Daoy (cell line): Measurements from ENCODE around the gene GABRB2. TPM values are rescaled to one million over a fixed set of nuclear protein-coding genes. Genes with fewer than 3 reads are reported as not detected.
A peak's percentile ranks its signal among the peaks of the same experiment; 100 is the strongest.
"Not testable (repeated sequence)": the region's sequence is repeated elsewhere in the genome, so short reads cannot be mapped to it uniquely, and the experiment has no call there.

Source experiments
- DNase-seq: peaks from one replicate; pipeline ENCODE4 v3.0.0-alpha.2; 2015; ENCODE audit warnings: low read depth
- total RNA-seq: library from RNA; depleted of rRNA; stranded (reverse); fragments of >200 nt; shearing (Covaris generic); gene quantifications from 2 replicates; pipeline ENCODE4 v1.2.3, GENCODE V29; 2014; rRNA removed

GABRB2 gene
- 0.09 and 0.11 TPM in 2 replicates for total RNA-seq

- peak; percentile 57 for DNase-seq
Measured at GRCh38 chr5:161546470-161547301, at the start of gene GABRB2. TSS of gene GABRB2 (minus strand) at chr5:161546725. CDS start at chr5:161546643, 82 bp downstream.

- DNase-seq: no peak
Measured at GRCh38 chr5:161585798-161586197, 39.3 kb upstream of the GABRB2 start.

- DNase-seq: no peak
Measured at GRCh38 chr5:161580621-161581020, 34.1 kb upstream of the GABRB2 start.

- DNase-seq: no peak
Measured at GRCh38 chr5:161572914-161573313, 26.4 kb upstream of the GABRB2 start.

- DNase-seq: no peak
Measured at GRCh38 chr5:161566081-161566480, 19.6 kb upstream of the GABRB2 start.

- no peak for DNase-seq
Measured at GRCh38 chr5:161562446-161562845, 15.9 kb upstream of the GABRB2 start.

- DNase-seq: peak; percentile 13
Measured at GRCh38 chr5:161549106-161549505, 2.6 kb upstream of the GABRB2 start.

- peak; percentile 3 for DNase-seq
Measured at GRCh38 chr5:161548487-161549094, 2.1 kb upstream of the GABRB2 start.

GRCh38 chr5:161547738-161548486, 1.4 kb upstream of the GABRB2 start:
- peak; percentile 12 for DNase-seq

GRCh38 chr5:161547406-161547737, 847 bp upstream of the GABRB2 start:
- DNase-seq: no peak

- DNase-seq: no peak
Measured at GRCh38 chr5:161546095-161546469, 443 bp downstream of the GABRB2 start.

- DNase-seq: no peak
Measured at GRCh38 chr5:161545344-161546094, 1.0 kb downstream of the GABRB2 start.

- DNase-seq: peak; percentile 28
Measured at GRCh38 chr5:161544350-161544765, 2.2 kb downstream of the GABRB2 start.

GRCh38 chr5:161539016-161539415, 7.5 kb downstream of the GABRB2 start:
- no peak for DNase-seq

- DNase-seq: no peak
Measured at GRCh38 chr5:161535762-161536161, 10.8 kb downstream of the GABRB2 start.

- DNase-seq: no peak
Measured at GRCh38 chr5:161530700-161531099, 15.8 kb downstream of the GABRB2 start.

GRCh38 chr5:161513942-161514341, 32.6 kb downstream of the GABRB2 start:
- no peak for DNase-seq

- no peak for DNase-seq
Measured at GRCh38 chr5:161507591-161507990, 38.9 kb downstream of the GABRB2 start.

- not testable (repeated sequence) for DNase-seq
Measured at GRCh38 chr5:161505160-161505559, 41.4 kb downstream of the GABRB2 start.

GRCh38 chr5:161498531-161498930, 48.0 kb downstream of the GABRB2 start:
- DNase-seq: no peak

- DNase-seq: no peak
Measured at GRCh38 chr5:161483721-161484120, 62.8 kb downstream of the GABRB2 start.

GRCh38 chr5:161481922-161482321, 64.6 kb downstream of the GABRB2 start:
- no peak for DNase-seq
